ENCODE results near the gene ACTG1.

ACTG1 gene

GRCh38 chr17:81464586-81464985 is 48.0 kb downstream of the ACTG1 start:
- no peak for DNase-seq (ENCODE audit: low read depth)

GRCh38 chr17:81463506-81463905 is 49.1 kb downstream of the ACTG1 start:
- DNase-seq (ENCODE audit: low read depth) = no peak

- no peak for DNase-seq (ENCODE audit: low read depth)
Observed at GRCh38 chr17:81462506-81463125, 50.0 kb downstream of the ACTG1 start.

GRCh38 chr17:81461607-81462500 is 50.7 kb downstream of the ACTG1 start:
- no peak for DNase-seq (ENCODE audit: low read depth)

- no peak for DNase-seq (ENCODE audit: low read depth)
Observed at GRCh38 chr17:81460856-81461460, 51.6 kb downstream of the ACTG1 start.
